ENCODE data around the gene TPD52L2.
"Not testable (repeated sequence)": the region's sequence is repeated elsewhere in the genome, so short reads cannot be mapped to it uniquely, and the experiment has no call there.

The TPD52L2 gene

GRCh38 chr20:63836458-63837344 lies 28.4 kb upstream of the TPD52L2 start:
- DNase-seq, result no peak

- no peak for DNase-seq
These were observed 27.6 kb upstream of the TPD52L2 start for GRCh38 chr20:63837479-63837878.

GRCh38 chr20:63839620-63840019 lies 25.4 kb upstream of the TPD52L2 start:
- DNase-seq, result no peak

GRCh38 chr20:63840405-63840828 lies 24.7 kb upstream of the TPD52L2 start:
- no peak for DNase-seq

GRCh38 chr20:63842258-63842657 lies 22.8 kb upstream of the TPD52L2 start:
- DNase-seq, result no peak

- DNase-seq, result no peak
These were observed 21.8 kb upstream of the TPD52L2 start for GRCh38 chr20:63843222-63843621.

- DNase-seq, result no peak
These were observed 21.3 kb upstream of the TPD52L2 start for GRCh38 chr20:63843778-63844177.

- DNase-seq, result no peak
These were observed 20.5 kb upstream of the TPD52L2 start for GRCh38 chr20:63844511-63844991.

GRCh38 chr20:63846128-63846771 lies 18.8 kb upstream of the TPD52L2 start:
- DNase-seq, result no peak

GRCh38 chr20:63846888-63847236 lies 18.2 kb upstream of the TPD52L2 start:
- no peak for DNase-seq

GRCh38 chr20:63847237-63848002 lies 17.6 kb upstream of the TPD52L2 start:
- DNase-seq, result no peak

GRCh38 chr20:63848003-63848911 lies 16.8 kb upstream of the TPD52L2 start:
- no peak for DNase-seq

GRCh38 chr20:63850689-63851547 lies 14.2 kb upstream of the TPD52L2 start:
- no peak for DNase-seq

GRCh38 chr20:63851548-63851943 lies 13.5 kb upstream of the TPD52L2 start:
- not testable (repeated sequence) for DNase-seq

- DNase-seq, result not testable (repeated sequence)
These were observed 11.4 kb upstream of the TPD52L2 start for GRCh38 chr20:63853733-63854068.

- DNase-seq, result no peak
These were observed 10.9 kb upstream of the TPD52L2 start for GRCh38 chr20:63854069-63854765.

- no peak for DNase-seq
These were observed 10.2 kb upstream of the TPD52L2 start for GRCh38 chr20:63854766-63855362.

- DNase-seq, result no peak
These were observed 9.5 kb upstream of the TPD52L2 start for GRCh38 chr20:63855363-63856097.

- no peak for DNase-seq
These were observed 9.0 kb upstream of the TPD52L2 start for GRCh38 chr20:63856098-63856511.
